Nephron progenitor cell (in vitro differentiated cells): ENCODE measurements around the gene GBX1.

Experiments
- DNase-seq: peaks from one replicate; pipeline ENCODE4 v3.0.0; 2021
- H3K27ac Mint-ChIP-seq: 2 replicates; pipeline ENCODE4 v1.8.0; 2021; ENCODE audit warnings: mild to moderate bottlenecking, moderate library complexity, mixed read lengths
- H3K27me3 Mint-ChIP-seq: 2 replicates; pipeline ENCODE4 v1.8.0; 2021; ENCODE audit warnings: mild to moderate bottlenecking, low read depth, mixed read lengths; ENCODE audit not compliant: poor library complexity
- H3K36me3 Mint-ChIP-seq: 2 replicates; pipeline ENCODE4 v1.8.0; 2021; ENCODE audit warnings: low read depth, mixed read lengths
- H3K4me1 Mint-ChIP-seq: 2 replicates; pipeline ENCODE4 v1.8.0; 2021; ENCODE audit warnings: mixed read lengths
- H3K4me3 Mint-ChIP-seq: 2 replicates; pipeline ENCODE4 v1.8.0; 2021; ENCODE audit warnings: mild to moderate bottlenecking, moderate library complexity, mixed read lengths
- H3K9me3 Mint-ChIP-seq: 2 replicates; pipeline ENCODE4 v1.8.0; 2021; ENCODE audit warnings: mild to moderate bottlenecking, moderate library complexity, mixed read lengths
- CTCF ChIP-seq: fragments of 200-600 bp; sonication (generic); IDR thresholded peaks from 2 replicates; pipeline ENCODE4 v1.5.0; 2021; ENCODE audit warnings: antibody characterized with exemption

The GBX1 gene

GRCh38 chr7:151174246-151175046, 7.0 kb upstream of the GBX1 start:
- H3K36me3 Mint-ChIP-seq, result peaks cover 10% of the 10 kb centered on the region
- peaks cover 22% of the 10 kb centered on the region for H3K4me1 Mint-ChIP-seq
- TF ChIP-seq CTCF, result no peak
- no peak overlapping the region for H3K4me3 Mint-ChIP-seq
- peaks cover 94% of the 10 kb centered on the region for H3K27me3 Mint-ChIP-seq
- DNase-seq, result no peak
- peaks cover 29% of the 10 kb centered on the region for H3K9me3 Mint-ChIP-seq
- H3K27ac Mint-ChIP-seq, result no peak overlapping the region

DNA sequence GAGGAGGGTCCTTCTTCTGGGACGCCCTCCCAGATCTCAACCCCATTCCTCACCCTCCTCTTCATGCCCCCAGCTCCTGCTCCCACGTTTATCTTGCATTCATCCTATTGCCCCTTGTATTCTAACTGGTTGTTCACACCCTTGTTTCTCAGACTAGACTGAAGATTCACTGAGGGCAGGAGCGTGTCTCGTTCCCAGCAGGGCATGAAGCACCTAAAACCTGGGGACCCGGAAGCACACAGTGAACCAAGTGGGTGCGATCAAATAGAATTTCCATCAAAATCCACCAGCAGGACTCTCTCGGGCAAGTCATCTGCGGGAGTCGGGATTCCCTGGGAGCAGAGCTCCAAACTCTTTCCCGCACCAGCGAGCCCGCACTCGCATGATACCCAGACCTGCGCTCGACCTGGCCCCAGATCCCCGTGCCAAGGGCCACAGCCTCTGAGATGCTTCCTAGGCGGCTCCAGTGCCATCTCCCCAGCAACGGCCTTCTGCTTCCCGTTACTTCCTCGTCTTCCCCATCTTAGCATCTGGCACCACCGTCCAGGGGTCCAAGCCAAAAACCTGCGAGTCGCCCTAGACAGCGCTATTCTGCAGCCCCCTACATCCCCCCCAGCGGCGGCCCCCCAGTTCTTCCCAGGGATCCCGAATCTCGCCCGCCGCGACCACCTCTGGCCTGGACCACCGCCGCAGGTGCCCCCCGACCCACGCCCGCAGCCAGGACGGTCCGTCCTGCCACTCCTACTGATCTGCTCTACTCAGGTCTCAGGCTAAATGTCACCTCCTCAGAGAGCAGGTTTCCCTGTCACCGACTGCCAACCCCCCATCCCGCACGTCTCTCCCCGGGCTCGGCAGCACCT, 6.1 kb upstream of the GBX1 start:
- Mint-ChIP-seq H3K4me1 (peaks cover 30% of the 10 kb centered on the region), H3K27ac (no peak overlapping the region), H3K9me3 (peaks cover 29% of the 10 kb centered on the region), H3K36me3 (peaks cover 10% of the 10 kb centered on the region), H3K27me3 (peaks cover 94% of the 10 kb centered on the region), H3K4me3 (no peak overlapping the region)
- TF ChIP-seq CTCF, result no peak
- DNase-seq, result no peak

- peak; percentile 100 for TF ChIP-seq CTCF
- Mint-ChIP-seq H3K9me3 (peaks cover 29% of the 10 kb centered on the region), H3K4me1 (peaks cover 34% of the 10 kb centered on the region), H3K36me3 (peaks cover 10% of the 10 kb centered on the region), H3K27ac (no peak overlapping the region), H3K27me3 (peaks cover 90% of the 10 kb centered on the region), H3K4me3 (no peak overlapping the region)
- peak; percentile 87 for DNase-seq
These were observed 5.0 kb upstream of the GBX1 start for GRCh38 chr7:151172273-151173141.

GRCh38 chr7:151168787-151169162, 1.3 kb upstream of the GBX1 start:
- Mint-ChIP-seq H3K9me3 (peaks cover 16% of the 10 kb centered on the region), H3K4me3 (peak overlapping the region; percentile 77), H3K36me3 (peaks cover 10% of the 10 kb centered on the region), H3K27ac (no peak overlapping the region), H3K4me1 (peaks cover 27% of the 10 kb centered on the region), H3K27me3 (peaks cover 57% of the 10 kb centered on the region)
- TF ChIP-seq CTCF, result no peak
- DNase-seq, result no peak

DNA sequence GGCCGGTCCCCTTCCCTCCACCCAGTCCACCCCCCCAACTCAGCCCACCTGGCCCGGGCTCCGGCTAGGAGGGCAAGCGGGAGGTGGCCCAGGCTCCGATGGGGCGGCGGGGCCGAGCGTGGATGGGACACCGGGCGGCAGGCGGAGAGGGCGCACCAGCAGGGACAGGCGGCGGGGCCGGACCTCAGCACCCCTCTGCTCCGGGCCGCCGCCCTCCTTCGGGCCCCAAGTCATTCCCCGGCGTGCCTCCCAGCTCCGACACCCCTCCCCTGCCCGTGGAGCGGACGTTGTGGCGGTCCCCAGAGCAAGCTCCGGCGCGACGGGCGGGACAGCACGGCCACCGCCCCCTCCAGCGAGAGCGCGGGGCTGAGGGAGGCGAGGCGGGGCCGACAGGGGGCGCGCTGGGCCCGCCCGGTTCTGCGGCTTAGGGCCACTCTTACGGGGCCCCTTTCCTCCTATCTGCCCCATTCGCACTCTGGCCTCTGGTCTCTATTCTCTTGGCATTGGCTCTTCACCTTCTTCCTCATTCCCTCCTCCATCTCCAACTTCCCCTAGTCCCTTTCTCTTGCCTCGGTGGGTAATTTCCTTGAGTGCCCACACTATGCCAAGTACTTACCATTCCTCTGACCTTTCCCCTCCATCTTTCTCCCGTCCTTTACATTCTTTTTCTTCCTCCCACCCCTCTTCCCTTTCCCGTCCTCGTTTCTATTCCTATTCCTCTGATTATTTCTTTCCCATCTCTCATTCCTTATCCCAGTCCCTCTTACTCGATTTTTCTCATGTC, 701 bp upstream of the GBX1 start:
- peaks cover 7% of the 10 kb centered on the region for H3K36me3 Mint-ChIP-seq
- peaks cover 27% of the 10 kb centered on the region for H3K4me1 Mint-ChIP-seq
- H3K27me3 Mint-ChIP-seq, result peaks cover 52% of the 10 kb centered on the region
- H3K27ac Mint-ChIP-seq, result no peak overlapping the region
- H3K4me3 Mint-ChIP-seq, result peak overlapping the region; percentile 77
- DNase-seq, result peak; percentile 70
- H3K9me3 Mint-ChIP-seq, result peaks cover 10% of the 10 kb centered on the region
- TF ChIP-seq CTCF, result peak; percentile 72
